RPMI7951 (cell line): ENCODE results near the gene SPINT1. TPM values are rescaled to one million over a fixed set of nuclear protein-coding genes. Genes with fewer than 3 reads are reported as not detected.

ENCODE experiments used
- DNase-seq: peaks from one replicate; pipeline ENCODE4 v3.0.0-alpha.2; 2012; ENCODE audit warnings: low read depth
- total RNA-seq: library from RNA; depleted of rRNA; stranded (reverse); fragments of >200 nt; shearing (Covaris generic); gene quantifications from 2 replicates; pipeline ENCODE4 v1.2.3, GENCODE V29; 2014

Gene SPINT1
- total RNA-seq, 1 experiment from 2014 or later = not detected

DNA sequence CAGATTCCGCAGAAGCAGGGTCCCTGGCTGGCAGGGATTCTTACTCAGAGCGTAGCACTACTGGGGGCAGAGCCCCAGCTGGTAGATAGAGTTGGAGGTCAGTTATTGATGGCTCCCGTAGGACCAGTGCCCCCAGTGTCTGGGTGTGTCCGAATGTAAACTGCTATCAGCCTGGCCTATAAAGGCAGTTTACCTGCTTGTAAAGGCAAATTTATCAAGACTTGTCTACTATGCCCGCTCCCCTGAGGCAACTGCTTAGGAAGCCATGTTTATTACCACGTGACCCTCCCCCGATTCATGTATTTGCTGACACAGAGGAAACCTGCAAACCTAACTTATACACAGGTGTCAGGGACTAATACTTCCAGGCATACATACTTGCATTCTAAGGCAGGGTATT, 14.7 kb upstream of the SPINT1 start:
- no peak for DNase-seq

DNA sequence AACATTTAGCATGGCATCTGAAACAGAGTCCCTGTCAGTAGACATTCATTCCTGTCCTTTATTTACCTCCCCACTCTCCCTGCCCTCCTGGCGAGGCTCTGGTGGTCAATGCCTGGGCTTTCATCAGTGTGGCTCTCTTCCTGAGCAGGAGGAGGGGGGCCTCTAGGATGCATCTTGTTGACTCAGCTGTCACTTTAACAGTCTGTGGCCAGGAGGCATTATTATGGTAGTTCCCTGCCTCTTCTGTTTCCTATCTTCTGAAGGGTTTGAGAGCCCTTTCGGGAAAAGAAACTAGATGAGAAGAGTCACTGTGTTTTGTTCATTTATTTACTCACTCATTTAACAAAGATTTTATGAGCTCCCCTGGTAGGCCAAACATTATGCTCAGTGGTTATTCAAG, 13.0 kb upstream of the SPINT1 start:
- no peak for DNase-seq

DNA sequence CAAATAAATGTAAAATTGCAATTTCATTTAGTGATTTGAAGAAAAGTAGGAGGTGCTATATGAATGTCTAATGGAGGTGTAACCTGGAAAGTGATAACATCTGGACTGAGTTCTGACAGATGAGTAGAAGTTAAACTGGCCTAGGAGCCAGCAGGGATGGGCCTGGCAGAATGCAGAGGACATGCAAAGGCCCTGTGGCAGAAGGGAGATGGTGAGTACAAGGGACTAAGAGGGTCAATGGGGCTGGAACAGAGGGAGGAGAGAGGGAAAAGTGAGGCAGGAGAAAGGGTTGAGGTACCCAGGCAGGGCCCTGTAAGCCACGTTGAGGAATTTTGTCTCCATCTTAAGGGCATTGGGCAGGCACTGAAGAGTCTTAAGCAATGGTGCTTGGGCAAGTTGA, 12.0 kb upstream of the SPINT1 start:
- no peak for DNase-seq

DNA sequence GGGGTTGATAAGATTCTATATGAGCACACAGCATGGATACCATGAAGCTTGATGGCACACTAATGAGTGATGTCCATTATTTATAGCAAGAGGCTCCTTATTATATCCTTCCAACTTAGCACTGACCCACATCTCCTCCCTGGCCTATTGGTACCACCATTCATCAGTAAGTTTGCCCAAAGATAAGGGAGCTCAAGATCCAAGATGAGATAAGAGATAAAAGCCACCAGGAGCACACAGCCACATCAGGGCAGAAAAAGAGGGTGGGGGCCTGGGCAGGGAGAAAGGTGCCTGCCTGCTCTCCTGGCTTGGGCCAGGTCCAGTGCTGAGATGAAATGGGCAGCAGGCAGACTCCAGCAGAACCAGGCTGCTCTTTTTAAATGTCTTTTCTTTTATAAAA, 10.9 kb upstream of the SPINT1 start:
- DNase-seq = no peak

DNA sequence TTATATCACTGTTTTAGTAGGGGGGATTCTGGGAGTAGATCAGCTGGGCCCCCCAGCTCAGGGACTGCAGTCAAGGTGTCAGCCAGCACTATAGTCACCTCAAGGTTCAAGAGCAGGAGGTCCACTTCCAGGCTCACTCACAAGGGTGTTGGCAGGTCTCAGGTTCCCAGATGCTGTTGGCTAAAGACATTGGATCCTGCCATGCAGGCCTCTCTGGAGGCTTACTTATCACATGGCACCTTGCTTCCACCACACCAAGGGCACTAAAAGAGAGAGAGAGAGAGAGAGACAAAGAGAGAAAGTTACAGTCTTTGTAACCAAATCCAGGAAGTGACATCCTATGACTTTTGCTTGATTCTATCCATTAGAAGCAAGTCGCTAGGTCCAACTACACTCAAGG, 7.8 kb upstream of the SPINT1 start:
- no peak for DNase-seq

DNA sequence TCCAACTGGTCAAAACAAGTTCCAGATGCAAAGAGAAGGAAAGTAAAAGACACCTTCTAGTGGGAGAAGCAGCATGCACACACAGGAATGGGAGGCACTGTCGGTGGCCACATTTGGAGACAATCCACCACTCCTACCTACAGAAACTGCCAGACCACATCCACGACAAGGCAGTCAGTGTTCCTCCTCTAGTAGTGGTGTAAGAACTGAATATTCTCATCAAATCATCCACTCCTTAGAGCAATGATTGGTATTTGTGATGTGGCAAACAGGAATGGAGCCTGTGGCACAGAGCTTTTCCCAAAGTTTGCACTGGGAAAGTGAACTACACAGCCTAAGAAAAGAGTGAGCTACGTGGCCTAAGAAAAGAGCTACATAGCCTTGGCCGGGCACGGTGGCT, 5.1 kb upstream of the SPINT1 start:
- DNase-seq = no peak

DNA sequence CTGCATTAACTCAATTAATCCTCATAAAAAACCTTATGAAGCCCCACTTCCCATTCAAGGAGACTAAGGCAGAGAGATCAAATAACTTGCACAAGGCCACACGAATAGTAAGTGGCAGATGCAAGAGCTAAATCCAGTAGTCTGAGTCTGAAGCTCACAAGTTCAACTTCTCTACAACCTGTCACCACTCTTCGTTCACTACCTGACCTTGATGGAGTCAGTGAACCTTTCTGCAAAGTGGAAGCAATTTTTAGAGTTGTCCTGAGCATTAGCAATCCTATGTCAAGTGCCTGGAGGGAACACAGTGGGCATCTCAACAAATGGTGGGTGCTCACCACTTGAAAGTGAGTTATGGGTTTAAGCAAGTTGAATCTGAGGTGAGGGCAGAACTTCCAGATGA, 2.1 kb upstream of the SPINT1 start:
- no peak for DNase-seq

DNA sequence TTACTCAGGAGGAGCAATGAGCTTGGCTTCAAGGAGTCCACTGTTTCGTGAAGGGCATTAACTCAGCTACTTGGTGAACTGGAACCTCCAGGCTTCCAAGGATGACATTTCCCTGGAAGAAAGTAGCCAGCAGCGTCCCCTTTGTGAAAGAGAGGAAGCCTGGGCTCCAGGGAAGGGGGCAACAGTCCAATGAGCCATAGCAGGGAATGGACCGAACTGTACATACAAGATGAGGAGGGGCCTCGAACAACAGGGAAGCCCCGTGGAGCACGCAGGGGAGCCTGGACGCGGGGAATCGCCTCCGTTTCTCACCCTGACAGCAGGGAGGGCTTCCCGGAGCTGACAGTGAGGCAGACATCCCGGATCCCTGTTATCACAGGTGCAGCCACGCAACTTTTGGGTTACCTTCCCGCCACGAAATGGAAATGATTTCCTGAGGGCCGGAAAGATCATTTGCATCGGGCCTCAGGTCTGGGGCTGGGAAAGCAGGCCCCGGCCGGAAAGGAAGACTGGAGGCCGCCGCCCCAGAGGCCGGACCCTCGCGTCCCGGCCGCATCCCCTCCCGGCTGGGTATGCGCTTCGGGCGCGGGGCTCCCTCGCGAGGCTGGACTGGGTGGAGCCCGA, 475 bp upstream of the SPINT1 start:
- no peak for DNase-seq

DNA sequence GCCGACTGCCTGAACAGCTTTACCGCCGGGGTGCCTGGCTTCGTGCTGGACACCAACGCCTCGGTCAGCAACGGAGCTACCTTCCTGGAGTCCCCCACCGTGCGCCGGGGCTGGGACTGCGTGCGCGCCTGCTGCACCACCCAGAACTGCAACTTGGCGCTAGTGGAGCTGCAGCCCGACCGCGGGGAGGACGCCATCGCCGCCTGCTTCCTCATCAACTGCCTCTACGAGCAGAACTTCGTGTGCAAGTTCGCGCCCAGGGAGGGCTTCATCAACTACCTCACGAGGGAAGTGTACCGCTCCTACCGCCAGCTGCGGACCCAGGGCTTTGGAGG, 815 bp downstream of the SPINT1 start:
- no peak for DNase-seq

DNA sequence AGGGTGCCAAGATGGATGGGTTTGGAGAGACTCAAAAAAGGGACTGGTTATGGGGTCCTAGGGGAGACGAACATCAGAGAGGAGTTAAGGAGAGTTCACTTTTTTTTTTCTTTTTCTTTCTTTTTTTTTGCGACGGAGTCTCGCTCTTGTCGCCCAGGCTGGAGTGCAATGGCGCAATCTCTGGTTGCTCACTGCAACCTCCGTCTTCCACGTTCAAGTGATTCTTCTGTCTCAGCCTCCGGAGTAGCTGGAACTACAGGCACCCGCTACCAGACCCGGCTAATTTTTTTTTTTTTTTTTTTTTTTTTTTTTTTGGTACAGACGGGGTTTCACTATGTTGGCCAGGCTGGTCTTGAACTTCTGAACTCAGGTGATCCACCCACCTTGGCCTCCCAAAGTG, 1.2 kb downstream of the SPINT1 start:
- no peak for DNase-seq

DNA sequence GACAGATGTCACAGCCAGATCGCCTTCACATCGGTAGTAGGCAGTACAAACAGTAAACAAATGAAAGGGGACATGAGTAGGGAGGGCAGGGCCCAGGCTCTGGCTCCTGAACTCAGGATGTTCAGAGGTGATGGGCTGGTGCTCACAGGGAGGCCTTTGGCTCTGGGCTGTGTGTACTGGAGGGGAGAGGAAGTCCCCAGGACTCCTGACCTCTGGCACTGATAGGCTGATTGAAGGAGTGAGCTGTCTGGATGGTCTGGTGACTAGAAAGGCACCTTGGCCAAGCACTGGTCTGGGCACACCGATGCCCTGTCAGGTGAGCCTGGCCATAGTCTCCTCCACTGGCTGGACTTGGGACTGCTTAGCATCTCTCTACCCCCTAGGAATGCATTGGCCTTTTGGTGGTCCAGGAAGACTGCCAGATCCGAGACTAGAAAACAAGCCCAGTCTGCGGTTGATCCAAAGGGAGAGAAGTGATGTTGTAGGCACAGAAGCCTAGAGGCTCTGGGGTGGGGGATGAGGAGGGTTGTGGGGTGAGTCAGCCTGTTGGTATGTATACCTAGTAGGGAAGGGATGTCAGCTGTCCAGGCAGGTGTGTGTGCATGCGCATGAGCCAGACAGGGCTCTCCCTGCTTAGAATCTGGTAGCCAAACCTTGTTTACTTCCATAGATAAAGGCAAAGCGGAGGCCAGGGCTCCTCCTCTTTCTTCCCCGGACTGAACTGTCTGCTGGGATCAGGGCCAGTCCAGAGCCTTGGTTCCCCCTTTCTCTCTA, 1.9 kb downstream of the SPINT1 start:
- DNase-seq = no peak

DNA sequence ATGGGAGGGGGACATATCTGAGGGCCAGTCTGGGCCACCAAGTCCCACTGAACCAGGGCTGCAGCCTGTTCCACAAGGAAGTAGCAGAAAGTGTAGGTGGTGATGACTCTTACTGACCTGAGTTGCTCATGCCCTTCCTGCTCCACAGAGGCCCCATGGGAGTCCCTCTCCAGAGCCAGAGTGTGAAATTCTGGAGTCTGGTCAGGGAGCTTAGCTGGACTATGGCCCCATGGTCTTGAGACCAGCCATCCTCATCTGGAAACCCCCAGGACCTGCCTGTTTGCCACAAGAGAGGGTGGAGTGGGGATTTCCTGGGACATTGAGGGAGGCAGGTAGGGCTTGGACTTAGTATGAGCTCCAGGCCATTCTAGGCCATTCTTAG, 3.0 kb downstream of the SPINT1 start:
- DNase-seq = no peak

DNA sequence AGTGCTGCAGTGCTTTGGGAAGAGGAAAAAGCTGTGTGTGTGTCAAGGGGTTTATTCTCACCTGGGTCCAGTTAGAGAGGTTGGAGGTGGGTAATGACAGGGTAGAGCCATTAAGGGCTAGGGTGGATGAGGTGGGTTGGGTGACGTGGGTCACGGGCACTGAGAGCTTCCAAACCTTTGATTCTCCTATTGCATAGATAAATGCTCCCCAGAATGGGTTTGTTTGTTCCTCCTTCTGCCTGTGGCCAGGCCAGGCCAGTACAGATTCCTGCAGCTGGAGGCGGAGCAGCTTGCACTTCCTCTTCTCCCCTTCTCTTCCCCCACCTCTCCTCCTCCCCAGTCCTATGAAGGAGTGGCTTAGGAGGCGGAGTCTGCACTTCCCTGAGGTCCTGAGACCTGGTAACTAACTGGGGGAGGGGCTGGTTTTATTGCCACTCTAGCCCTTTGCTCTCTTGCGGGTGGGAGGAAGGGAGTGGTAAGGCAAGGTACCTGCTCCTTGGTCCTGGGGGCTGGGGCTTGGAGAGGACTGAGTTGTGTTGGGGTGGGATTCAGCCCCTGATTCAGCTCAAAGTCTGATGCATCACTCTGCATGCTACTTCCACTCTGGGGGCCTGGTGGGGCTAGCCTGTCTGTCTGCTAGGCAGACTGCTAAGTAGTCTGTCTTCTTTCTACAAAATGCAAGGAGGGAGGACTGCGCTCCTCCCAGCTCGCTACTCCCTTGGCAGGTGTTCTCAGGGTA, 3.5 kb downstream of the SPINT1 start:
- DNase-seq = no peak

DNA sequence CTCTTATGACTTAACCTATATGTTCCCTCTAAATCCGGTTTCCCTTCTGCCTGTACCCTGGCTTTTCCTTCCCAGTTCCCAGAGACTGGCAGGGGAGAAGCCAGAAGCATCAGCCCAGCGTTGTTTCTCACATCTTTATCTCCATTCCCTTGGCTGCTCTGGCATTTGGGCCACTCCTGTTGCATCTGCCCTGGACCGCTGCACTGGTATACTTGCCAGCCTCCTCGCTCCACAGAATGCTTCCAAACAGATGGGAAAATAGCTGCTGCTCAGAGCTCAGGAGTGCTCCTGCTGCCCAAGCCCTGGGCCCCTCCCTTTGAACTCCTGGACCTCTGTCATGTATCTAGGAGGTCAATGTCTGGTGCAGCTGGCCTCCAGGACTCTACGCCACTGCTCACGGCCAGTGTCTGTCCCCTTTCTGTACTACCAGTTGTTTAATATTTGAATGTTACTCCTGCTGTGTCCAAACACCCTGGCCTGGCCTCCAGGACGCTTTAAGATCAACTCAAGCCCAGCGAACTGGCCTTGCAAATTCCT, 6.8 kb downstream of the SPINT1 start:
- DNase-seq = no peak

DNA sequence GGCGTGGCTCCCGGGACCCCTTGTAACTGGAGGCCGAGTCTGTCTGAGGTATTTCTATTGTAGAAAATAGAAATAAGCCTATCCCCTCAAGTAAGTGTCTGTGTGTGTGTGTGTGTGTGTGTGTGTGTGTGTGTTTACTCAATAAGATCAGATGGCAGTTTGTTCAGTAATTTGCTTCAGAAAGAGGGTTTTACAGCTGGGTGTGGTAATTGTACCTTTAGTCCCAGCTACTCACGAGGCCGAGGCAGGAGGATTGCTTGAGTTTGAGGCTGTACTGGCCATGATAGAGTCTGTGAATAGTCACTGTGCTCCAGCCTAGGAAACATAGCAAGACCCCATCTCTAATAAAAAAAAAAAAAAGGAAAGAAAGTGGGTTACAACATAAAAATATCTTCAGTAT, 8.7 kb downstream of the SPINT1 start:
- DNase-seq = no peak

DNA sequence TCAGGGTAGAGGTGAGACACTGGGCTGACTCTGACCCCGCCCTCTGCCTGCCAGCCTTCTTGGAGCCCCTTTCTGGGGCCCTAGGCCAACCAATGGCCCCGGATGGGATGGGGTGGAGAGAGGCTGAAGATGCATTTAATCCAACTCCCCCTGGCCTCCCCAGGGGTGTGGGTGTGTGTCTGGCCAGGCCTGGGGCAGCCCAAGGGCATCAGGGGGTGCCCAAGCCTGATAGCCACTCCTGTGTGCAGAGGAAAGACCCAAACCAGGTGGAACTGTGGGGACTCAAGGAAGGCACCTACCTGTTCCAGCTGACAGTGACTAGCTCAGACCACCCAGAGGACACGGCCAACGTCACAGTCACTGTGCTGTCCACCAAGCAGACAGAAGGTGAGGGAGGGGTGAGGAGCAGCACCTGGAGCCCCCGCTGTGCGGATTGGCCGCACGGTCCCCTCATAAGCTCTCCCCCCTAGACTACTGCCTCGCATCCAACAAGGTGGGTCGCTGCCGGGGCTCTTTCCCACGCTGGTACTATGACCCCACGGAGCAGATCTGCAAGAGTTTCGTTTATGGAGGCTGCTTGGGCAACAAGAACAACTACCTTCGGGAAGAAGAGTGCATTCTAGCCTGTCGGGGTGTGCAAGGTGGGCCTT, 9.5 kb downstream of the SPINT1 start:
- DNase-seq = no peak

DNA sequence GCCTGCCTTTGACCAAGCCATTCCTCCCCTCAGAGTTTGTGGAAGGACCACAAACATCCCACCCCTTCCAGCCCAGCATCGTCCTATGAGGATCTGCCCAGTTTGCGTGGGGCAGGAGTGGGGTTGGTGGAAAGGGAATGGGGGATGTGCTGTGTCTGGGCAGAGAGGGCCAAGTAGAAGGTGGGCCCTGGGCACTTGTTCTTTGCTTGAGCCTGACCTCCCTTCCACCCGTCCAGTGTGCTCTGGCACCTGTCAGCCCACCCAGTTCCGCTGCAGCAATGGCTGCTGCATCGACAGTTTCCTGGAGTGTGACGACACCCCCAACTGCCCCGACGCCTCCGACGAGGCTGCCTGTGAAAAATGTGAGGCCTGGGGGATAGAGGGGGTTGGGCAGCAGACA, 10.3 kb downstream of the SPINT1 start:
- DNase-seq = no peak

DNA sequence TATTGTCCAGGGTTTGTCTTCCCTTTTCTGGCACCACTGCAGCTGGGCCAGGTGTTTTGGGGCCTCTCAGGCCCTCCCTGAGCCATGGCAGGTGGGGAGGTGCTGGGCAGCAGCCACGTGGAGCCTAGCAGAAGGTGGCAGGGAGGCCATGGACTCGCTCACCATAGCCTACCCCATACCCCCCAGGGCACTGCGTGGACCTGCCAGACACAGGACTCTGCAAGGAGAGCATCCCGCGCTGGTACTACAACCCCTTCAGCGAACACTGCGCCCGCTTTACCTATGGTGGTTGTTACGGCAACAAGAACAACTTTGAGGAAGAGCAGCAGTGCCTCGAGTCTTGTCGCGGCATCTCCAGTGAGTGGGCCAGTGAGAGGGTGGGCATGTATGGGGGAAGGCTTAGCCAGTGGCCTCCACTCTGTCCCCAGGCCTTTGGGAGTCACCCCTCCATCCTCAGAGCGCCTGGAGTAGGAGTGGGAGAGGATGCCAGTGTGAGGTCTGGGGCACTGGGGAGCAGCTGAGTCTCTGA, 11.9 kb downstream of the SPINT1 start:
- DNase-seq = no peak

DNA sequence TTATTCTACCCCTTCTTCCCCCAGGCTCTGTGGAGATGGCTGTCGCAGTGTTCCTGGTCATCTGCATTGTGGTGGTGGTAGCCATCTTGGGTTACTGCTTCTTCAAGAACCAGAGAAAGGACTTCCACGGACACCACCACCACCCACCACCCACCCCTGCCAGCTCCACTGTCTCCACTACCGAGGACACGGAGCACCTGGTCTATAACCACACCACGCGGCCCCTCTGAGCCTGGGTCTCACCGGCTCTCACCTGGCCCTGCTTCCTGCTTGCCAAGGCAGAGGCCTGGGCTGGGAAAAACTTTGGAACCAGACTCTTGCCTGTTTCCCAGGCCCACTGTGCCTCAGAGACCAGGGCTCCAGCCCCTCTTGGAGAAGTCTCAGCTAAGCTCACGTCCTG, 12.9 kb downstream of the SPINT1 start:
- DNase-seq = no peak

DNA sequence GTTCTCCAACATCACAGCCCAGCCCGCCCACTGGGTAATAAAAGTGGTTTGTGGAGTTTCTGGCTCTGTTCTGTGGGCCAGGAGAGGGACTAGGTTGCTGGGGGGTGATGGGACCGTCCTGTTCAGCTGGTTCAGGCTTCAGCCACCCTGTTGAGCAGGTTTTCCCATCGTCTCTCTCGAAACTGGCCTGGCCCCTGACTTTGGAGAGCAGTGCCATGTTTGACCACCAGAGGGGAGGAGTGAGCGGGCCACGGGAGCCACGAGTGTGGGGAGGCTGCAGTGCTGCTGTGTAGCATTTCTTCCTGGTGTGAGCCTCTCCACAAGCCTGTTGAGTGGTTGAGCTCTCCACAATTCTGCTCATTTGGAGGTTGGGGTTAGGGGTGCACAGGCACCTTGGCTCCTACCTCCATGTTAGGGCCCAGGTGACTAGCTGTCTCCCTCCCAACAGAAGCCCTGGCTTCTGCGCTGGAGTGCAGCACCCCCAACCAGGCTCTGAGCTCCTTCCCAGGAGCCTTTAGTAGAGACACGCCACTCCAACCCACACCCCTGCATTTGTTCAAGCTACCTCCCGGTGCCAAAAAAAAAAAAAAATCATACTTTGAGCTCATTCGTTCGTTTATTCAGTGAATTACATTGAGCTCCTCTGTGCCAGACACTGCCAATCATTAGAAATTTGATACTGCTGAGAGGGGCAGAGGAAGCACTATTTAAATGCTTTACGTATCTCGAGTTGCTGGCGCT, 13.9 kb downstream of the SPINT1 start:
- DNase-seq = peak; percentile 63

DNA sequence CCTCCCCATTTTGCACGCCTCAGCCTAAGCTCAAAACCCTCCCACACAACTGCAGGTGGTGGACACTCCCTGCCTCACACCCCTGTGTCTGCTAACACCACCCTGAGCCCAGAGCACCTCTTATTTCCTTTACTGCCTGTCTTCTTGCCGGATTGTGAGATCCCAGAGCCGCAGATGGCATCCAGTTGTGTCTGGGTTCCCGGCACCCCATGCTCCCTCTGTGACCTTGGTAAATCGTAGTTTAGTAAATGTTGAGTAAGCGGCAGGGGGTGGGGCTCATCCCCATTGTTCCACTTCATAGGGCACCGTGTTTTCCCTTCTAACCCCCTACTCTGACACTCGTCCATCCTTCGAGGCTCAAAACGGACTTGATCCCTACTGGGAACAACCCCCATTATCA, 14.9 kb downstream of the SPINT1 start:
- DNase-seq = no peak
